Stimulated activated CD8-positive, alpha-beta memory T cell treated with anti-CD3 and anti-CD28 coated beads, Interleukin-12 subunit alpha, Interleukin-12 subunit beta, amount 100 ng/mL, for 24 hours (primary cell): Measurements from ENCODE around the gene ZSCAN5C.
"Not testable (repeated sequence)": the region's sequence is repeated elsewhere in the genome, so short reads cannot be mapped to it uniquely, and the experiment has no call there.

Source experiments
- DNase-seq: peaks from one replicate; pipeline ENCODE4 v3.0.0-alpha.2; 2020; ENCODE audit errors: extremely low read depth

ZSCAN5C gene

GRCh38 chr19:56201973-56202372, at the start of gene ZSCAN5C:
Gene ZSCAN5C (plus strand): TSS chr19:56202273. CDS start chr19:56205914, 3,641 bp downstream.
- no peak for DNase-seq

GRCh38 chr19:56152644-56153043, 49.4 kb upstream of the ZSCAN5C start:
- no peak for DNase-seq

GRCh38 chr19:56153507-56153906, 48.6 kb upstream of the ZSCAN5C start:
- DNase-seq: no peak

GRCh38 chr19:56155124-56155687, 46.9 kb upstream of the ZSCAN5C start:
- DNase-seq: no peak

GRCh38 chr19:56156768-56157167, 45.3 kb upstream of the ZSCAN5C start:
- DNase-seq: no peak

- DNase-seq: no peak
Measured at GRCh38 chr19:56158170-56158757, 43.8 kb upstream of the ZSCAN5C start.

- DNase-seq: no peak
Measured at GRCh38 chr19:56159009-56159559, 43.0 kb upstream of the ZSCAN5C start.

GRCh38 chr19:56159622-56160271, 42.3 kb upstream of the ZSCAN5C start:
- no peak for DNase-seq

- DNase-seq: no peak
Measured at GRCh38 chr19:56161534-56161933, 40.5 kb upstream of the ZSCAN5C start.

GRCh38 chr19:56162258-56162657, 39.8 kb upstream of the ZSCAN5C start:
- no peak for DNase-seq

GRCh38 chr19:56163097-56163496, 39.0 kb upstream of the ZSCAN5C start:
- no peak for DNase-seq

GRCh38 chr19:56167064-56167578, 35.0 kb upstream of the ZSCAN5C start:
- no peak for DNase-seq

GRCh38 chr19:56170261-56170660, 31.8 kb upstream of the ZSCAN5C start:
- no peak for DNase-seq

GRCh38 chr19:56174086-56174485, 28.0 kb upstream of the ZSCAN5C start:
- DNase-seq: no peak

GRCh38 chr19:56174550-56174949, 27.5 kb upstream of the ZSCAN5C start:
- no peak for DNase-seq

GRCh38 chr19:56175861-56176307, 26.2 kb upstream of the ZSCAN5C start, which contains the start of gene GALP:
Gene GALP (plus strand): TSS chr19:56176008. CDS start chr19:56177109, 1,101 bp downstream.
- not testable (repeated sequence) for DNase-seq

- not testable (repeated sequence) for DNase-seq
Measured at GRCh38 chr19:56176310-56176709, 25.8 kb upstream of the ZSCAN5C start.

- DNase-seq: no peak
Measured at GRCh38 chr19:56176881-56177280, 25.2 kb upstream of the ZSCAN5C start.

GRCh38 chr19:56177564-56178243, 24.4 kb upstream of the ZSCAN5C start:
- DNase-seq: no peak

GRCh38 chr19:56189785-56190184, 12.3 kb upstream of the ZSCAN5C start:
- DNase-seq: no peak

GRCh38 chr19:56191115-56191514, 11.0 kb upstream of the ZSCAN5C start:
- no peak for DNase-seq

GRCh38 chr19:56191711-56192110, 10.4 kb upstream of the ZSCAN5C start:
- DNase-seq: no peak
